NCI-H524 (cell line): Measurements from ENCODE around the gene TMEM141.

Experiments
- DNase-seq, 2 experiments: peaks; one replicate each; lab custom pipeline; 2025; lab: John Stamatoyannopoulos, UW

The TMEM141 gene

GRCh38 chr9:136814725-136815421 is 23.7 kb downstream of the TMEM141 start:
- no peak for DNase-seq

GRCh38 chr9:136815422-136815782 is 24.3 kb downstream of the TMEM141 start:
- no peak for DNase-seq

- no peak for DNase-seq
These were observed 30.1 kb downstream of the TMEM141 start for GRCh38 chr9:136820971-136821825.

- no peak for DNase-seq
These were observed 30.8 kb downstream of the TMEM141 start for GRCh38 chr9:136821826-136822544.

GRCh38 chr9:136823136-136824046 is 32.2 kb downstream of the TMEM141 start:
- DNase-seq, result no peak

GRCh38 chr9:136824496-136825225 is 33.5 kb downstream of the TMEM141 start:
- no peak for DNase-seq

GRCh38 chr9:136825295-136826187 is 34.4 kb downstream of the TMEM141 start:
- DNase-seq, result no peak

- no peak for DNase-seq
These were observed 35.0 kb downstream of the TMEM141 start for GRCh38 chr9:136826188-136826541.

GRCh38 chr9:136826703-136827582 is 35.8 kb downstream of the TMEM141 start:
- DNase-seq, result no peak

GRCh38 chr9:136827794-136828473 is 36.8 kb downstream of the TMEM141 start:
- no peak for DNase-seq

GRCh38 chr9:136828474-136829140 is 37.5 kb downstream of the TMEM141 start:
- no peak for DNase-seq

GRCh38 chr9:136829412-136829811 is 38.3 kb downstream of the TMEM141 start:
- DNase-seq, result no peak

- no peak for DNase-seq
These were observed 39.1 kb downstream of the TMEM141 start for GRCh38 chr9:136829981-136830885.

- no peak for DNase-seq
These were observed 40.0 kb downstream of the TMEM141 start for GRCh38 chr9:136831002-136831719.

- no peak for DNase-seq
These were observed 40.6 kb downstream of the TMEM141 start for GRCh38 chr9:136831720-136832104.

- no peak for DNase-seq
These were observed 41.4 kb downstream of the TMEM141 start for GRCh38 chr9:136832581-136832980.
